PC-3 (cell line): ENCODE results near the gene XRCC2.

Source experiments
- CTCF ChIP-seq: fragments of 300-600 bp; sonication (generic); conservative IDR thresholded peaks from 2 replicates; pipeline ENCODE4 v1.5.1; 2017; ENCODE audit warnings: antibody characterized with exemption, low read depth, mild to moderate bottlenecking, low read length
- EZH2 ChIP-seq: fragments of 300-600 bp; sonication (generic); IDR thresholded peaks from one replicate; pipeline ENCODE4 v1.6.1; 2017; ENCODE audit warnings: antibody characterized with exemption, mild to moderate bottlenecking, low read length; ENCODE audit not compliant: unreplicated experiment

DNA sequence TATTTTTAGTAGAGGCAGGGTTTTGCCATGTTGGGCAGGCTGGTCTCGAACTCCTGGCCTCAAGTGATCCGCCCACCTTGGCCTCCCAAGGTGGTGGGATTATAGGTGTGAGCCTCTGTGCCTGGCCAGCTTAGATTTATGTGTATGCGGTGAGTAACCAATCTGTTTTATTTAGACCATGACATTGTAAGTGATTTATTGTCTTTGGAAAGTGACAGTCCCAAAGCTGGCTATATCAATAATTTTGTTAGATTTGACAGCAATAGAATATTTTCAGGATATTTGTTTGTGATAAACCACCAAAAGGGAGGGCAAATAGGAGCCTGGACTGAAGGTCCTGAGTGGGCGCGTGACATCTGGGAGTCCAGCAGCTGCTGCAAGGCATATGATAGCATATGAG, 75.7 kb downstream of the XRCC2 start:
- no peak for TF ChIP-seq CTCF
- TF ChIP-seq EZH2, result no peak
